HG03135 (cell line): Measurements from ENCODE around the gene GHRL.

Experiments
- ATAC-seq: cut with Tn5 transposase; IDR thresholded peaks from one replicate; pipeline ENCODE4 v1.9.1; 2021; ENCODE audit warnings: mild to moderate bottlenecking, moderate library complexity; ENCODE audit not compliant: unreplicated experiment

GHRL gene

DNA sequence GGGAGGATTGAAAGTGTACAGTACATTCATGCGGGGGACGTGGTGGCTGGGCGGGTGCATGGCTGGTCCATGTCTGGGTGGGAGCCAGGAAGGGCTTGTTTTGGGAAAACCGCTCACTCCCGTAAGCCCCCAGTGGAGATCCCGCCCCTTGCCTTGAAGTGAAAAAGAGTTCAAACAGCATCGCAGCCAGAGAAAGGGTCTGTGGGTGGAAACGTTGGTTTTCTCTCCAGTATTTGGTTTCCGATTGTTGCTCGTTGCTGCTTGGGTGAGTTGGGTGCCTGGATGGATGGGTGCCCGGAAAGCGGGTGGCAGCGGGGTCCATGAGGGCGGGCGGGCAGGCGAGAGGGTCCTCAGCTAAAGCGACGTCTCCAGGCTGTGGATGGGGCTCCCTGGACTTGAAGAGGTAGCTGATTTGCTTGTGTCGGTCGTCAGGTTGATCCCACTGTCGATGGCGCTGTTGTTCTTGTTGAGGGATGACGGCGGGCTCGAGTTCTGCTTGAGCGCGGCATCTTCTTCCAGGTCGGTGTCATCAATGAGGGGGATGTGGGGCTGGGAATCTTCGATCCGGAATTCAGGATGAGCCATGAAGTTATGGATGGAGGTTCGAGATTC is 35.8 kb upstream of the GHRL start:
- ATAC-seq: no peak

- no peak for ATAC-seq
Measured at GRCh38 chr3:10327592-10327991, 34.8 kb upstream of the GHRL start.

DNA sequence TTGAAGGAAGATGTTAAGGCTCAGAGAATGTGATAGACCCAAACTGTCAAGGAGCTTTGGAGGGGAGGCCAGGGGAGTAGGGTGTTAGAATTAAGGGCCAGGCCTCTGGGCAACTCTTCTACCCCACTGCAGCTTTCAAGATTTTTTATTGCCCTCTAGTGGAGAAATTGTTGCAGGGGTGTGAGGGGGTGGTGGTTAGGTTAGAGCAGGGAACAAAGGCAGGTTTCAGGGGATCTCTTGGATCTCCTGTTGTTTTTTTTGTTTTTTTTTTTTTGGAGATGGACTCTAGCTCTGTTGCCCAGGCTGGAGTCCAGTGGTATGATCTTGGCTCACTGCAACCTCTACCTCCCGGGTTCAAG is 29.6 kb upstream of the GHRL start:
- no peak for ATAC-seq

DNA sequence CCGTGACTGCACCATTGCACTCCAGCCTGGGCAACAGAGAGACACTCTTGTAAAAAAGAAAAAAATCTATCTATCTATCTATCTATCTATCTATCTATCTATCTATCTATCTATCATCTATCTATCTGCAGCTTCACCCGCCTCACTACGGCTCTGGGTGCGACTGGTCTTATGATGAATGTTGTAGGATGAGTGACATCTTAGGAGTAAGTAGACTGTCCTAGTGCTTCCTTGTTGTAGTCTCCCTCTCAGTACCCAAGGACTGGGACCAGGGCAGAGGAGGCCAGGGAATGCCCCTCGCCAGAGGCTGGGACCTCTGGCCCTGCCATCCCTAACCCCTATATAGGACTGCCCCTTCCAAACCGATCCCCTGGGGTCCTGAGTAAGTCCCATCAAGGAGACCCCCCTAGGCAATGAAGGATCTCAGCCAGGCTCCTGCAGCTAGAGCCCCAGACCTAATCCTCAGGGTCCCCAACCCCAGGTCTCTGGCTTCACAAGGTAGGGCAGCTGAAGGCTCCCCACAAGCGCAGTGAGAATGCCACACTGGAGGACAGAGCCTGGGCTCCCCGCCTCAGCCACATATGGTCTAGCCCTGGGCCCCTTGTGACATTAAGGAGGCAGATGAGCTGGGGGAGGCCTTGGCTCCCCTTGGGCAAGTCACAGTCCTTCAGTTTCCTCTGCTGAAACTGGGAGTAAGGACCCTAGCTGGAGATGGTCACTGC is 29.0 kb upstream of the GHRL start:
- no peak for ATAC-seq

- no peak for ATAC-seq
Measured at GRCh38 chr3:10320320-10320677, 27.6 kb upstream of the GHRL start.

- ATAC-seq: no peak
Measured at GRCh38 chr3:10319804-10320203, 27.1 kb upstream of the GHRL start.

- no peak for ATAC-seq
Measured at GRCh38 chr3:10319251-10319650, 26.5 kb upstream of the GHRL start.

DNA sequence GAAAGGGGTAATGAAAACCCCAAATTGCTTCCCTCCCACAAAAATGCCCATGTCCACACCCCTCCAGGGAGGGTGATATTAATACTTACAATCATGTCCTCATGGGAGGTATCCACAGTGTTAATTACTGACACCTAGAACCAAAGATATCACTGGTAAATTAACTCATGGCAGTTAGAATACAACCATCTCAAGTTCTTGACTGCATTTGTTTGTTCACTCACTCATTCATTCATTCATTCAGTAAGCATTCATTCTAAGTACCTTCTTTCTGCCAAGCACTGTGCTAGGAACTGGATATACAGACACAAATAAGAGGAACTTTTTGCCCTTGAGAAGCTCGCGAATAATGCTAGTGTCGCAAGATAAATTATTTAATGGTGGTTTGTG is 25.2 kb upstream of the GHRL start:
- ATAC-seq: no peak

GRCh38 chr3:10317311-10317960 is 24.7 kb upstream of the GHRL start:
- no peak for ATAC-seq

GRCh38 chr3:10315771-10316344 is 23.1 kb upstream of the GHRL start:
- ATAC-seq: no peak

DNA sequence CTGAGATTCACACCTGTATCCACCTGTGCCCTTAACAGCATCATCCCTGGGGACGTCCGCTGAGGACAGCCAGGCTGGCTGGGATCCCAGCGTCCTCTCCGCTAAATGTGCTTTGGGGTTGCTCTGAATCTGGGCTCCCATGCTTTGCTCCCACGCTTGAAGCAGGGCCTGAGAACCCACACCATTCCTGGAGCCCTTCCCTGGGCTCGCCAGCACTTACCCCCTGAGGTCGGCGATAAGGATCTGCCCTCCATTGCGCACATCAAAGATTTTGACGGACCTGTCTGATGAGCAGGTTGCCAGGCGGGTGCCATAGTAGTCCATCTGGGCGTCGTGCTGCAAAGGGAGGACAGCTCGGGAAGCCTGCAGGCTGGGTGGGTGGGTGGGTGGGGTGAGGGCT is 22.4 kb upstream of the GHRL start:
- no peak for ATAC-seq

GRCh38 chr3:10312861-10313260 is 20.1 kb upstream of the GHRL start:
- no peak for ATAC-seq

DNA sequence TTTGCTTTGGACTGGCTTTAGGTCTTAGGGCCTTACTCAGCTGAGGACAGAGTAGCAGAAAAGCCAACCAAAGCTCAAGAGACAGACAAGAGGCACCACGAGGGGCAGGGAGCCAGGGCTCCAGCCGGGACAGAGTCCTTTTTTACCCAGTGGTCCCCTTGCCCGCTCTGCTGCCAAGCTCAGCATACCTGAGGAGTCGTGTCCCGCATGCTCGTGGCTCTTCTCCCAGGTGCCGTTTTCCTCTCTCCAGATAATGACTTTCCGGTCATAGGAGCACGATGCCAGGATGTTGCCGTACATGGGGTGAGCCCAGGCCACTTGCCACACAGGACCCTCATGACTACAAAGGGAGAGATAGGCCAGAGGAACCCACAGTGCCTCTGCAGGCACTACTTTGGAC is 19.6 kb upstream of the GHRL start:
- no peak for ATAC-seq

DNA sequence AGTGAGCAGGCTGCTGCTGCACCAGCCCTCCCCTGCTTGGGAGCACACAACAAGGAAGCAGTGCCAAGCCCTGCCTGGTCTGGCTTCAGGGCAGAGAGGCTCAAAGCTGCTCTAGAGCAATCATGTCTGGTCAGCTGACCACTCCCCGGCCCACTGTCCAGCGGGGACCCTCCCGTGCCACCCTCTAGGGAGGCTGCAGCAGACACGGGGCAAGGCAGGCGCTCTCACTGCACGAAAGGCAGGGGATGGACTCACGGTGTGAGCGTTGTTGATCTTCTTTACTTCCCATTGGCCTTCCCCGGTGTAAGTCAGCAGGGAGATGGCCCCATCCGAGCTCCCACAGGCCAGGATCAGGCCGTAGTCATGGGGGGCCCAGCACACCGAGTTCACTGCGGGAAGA is 19.0 kb upstream of the GHRL start:
- ATAC-seq: no peak

DNA sequence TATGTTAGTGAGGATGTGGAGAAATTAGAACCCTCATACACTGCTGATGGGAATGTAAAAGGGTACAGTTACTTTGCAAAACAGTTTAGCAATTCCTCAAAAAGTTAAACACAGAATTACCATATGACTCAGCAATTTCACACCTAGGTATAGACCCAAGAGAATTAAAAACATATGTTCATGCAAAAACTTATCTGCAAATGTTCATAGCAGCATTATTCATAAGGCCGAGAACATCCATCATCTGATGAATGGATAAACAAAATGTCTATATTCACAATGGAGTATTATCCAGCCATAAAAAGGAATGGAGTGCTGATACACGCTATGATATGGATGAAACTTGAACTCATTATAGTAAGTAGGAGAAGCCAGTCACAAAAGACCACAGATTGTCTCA is 17.8 kb upstream of the GHRL start:
- no peak for ATAC-seq

DNA sequence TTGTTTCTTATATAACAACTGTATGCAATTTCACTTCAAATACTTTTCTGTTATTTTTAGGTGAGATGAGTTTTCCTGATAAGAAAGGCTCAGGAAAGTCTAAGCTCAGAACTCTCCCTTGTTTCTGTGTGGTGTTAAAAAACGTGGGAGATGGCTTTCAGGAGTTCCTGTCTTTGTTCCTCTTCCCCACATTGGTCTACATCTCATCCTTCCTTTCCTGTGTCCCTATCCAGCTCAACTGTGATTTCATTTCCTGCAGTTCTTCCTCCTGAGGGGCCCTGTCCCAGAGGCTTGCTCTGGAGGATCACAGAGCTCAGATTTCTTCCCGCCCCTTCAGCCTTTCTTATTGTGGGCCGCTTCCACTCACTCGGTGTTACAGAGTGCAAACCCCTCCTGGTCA is 17.0 kb upstream of the GHRL start:
- ATAC-seq: no peak

DNA sequence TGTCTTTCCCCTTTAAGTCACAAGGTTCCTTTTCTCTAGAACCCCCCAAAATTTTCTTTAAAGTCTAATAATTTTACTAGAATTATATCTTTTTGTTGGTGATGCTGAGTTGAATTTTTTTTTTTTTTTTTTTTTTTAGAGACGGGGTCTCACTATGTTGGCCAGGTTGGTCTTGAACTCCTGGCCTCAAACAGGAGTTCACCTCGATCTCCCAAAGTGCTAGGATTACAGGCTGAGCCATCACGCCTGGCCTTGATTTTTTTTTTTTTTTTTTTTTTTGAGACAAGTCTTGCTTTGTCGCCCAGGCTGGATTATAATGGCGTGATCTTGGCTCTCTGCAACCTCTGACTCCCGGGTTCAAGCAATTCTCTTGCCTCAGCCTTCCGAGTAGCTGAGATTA is 15.9 kb upstream of the GHRL start:
- ATAC-seq: no peak

DNA sequence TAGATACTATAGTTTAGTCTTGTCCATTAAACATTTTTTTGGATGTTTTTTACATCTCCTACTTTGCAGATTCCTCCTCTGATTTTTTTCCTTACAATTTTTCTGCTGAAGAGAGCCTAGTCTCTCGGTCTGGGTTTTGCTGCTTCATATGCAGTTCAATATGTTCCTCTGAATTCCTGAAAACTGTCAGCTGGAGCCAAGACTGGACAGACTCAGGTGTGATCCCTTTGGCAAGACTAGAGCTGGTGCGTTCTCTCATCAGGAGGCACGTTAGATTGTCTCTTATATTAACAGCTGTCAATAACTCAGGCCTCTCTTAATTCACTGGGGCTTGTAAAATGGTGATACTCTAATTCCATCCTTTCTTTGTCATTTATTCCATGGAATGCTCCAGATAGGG is 13.4 kb upstream of the GHRL start:
- ATAC-seq: no peak

- ATAC-seq: no peak
Measured at GRCh38 chr3:10305331-10305902, 12.7 kb upstream of the GHRL start.

DNA sequence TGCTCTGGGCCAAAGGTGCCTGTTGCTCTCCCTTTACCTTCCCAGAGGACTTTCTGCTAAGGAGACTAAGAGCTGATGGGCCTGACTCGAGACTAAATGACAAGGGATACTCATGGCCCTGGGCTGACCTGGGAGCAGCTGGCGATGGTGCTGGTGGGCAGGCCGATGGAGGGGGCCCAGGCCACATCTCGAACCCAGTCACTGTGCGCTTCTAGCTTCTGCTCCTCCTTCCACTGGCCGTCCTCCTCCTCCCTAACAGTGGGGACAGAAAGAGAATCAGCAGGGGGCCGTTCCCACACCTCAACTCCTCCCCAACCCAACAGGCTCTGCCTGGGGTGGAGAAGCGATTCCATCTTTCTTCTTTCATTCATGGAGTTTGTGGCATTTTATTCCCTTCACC is 12.2 kb upstream of the GHRL start:
- no peak for ATAC-seq

DNA sequence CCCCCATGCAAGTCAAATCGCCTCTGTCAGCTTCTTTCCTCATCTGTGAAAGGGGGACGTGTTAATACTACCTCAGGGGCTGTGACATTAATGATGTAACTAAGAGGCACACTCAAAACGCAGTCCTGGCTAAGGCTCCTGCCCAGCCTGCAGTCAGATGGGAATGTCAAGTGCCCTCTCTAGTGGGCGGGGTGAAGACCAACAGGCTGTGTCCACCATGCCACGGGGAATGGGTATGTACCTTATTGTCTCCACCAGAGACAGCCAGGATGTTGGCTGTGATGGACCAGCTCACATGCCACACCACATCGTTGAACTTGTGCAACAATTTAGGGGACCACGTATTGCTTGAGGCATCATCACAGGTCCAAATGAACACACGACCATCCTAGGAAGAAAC is 11.0 kb upstream of the GHRL start:
- ATAC-seq: no peak

DNA sequence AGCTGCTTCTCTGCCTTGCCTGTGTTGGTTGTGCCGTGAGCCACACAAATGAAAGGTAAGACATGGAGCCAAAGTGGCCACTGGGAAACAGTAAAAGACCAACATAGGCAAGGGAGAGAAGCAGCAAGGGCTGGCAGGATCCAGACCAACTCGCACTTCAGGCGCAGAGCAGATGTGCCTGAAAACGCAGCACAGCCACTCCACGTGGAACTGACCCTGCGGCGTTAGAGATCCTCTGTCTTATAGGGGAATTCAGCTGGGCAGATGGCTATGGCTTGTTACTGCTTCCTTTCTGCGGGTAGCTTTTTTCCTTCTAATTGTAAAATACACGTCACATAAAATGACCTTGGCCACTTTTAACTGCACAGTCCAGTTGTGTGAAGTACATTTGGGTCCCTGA is 10.4 kb upstream of the GHRL start:
- no peak for ATAC-seq
